LHCN-M2 (cell line): ENCODE data around the gene AHRR. TPM values are rescaled to one million over a fixed set of nuclear protein-coding genes. Genes with fewer than 3 reads are reported as not detected.
"Not testable (repeated sequence)": the region's sequence is repeated elsewhere in the genome, so short reads cannot be mapped to it uniquely, and the experiment has no call there.

Experiments
- DNase-seq: peaks from one replicate; pipeline ENCODE4 v3.0.0-alpha.2; 2012; ENCODE audit warnings: low read depth
- total RNA-seq: library from RNA; depleted of rRNA; stranded (reverse); fragments of >200 nt; gene quantifications from 2 replicates; pipeline ENCODE4 v1.2.3, GENCODE V29; 2014

Gene AHRR
- total RNA-seq, 1 experiment from 2014 or later, result 52.0 TPM

GRCh38 chr5:305459-305858 lies 16.1 kb upstream of the AHRR start:
- DNase-seq, result no peak

- DNase-seq, result no peak
Observed at GRCh38 chr5:306011-306805, 15.3 kb upstream of the AHRR start.

- no peak for DNase-seq
Observed at GRCh38 chr5:307306-307705, 14.2 kb upstream of the AHRR start.

GRCh38 chr5:307794-308579 lies 13.5 kb upstream of the AHRR start:
- no peak for DNase-seq

- no peak for DNase-seq
Observed at GRCh38 chr5:308672-309271, 12.7 kb upstream of the AHRR start.

GRCh38 chr5:309831-310230 lies 11.7 kb upstream of the AHRR start:
- not testable (repeated sequence) for DNase-seq

GRCh38 chr5:310516-310915 lies 11.0 kb upstream of the AHRR start:
- no peak for DNase-seq

- DNase-seq, result no peak
Observed at GRCh38 chr5:310941-311434, 10.5 kb upstream of the AHRR start.

GRCh38 chr5:311963-312362 lies 9.6 kb upstream of the AHRR start:
- no peak for DNase-seq

- no peak for DNase-seq
Observed at GRCh38 chr5:312845-313244, 8.7 kb upstream of the AHRR start.

- no peak for DNase-seq
Observed at GRCh38 chr5:313265-313664, 8.2 kb upstream of the AHRR start.

GRCh38 chr5:313806-314376 lies 7.6 kb upstream of the AHRR start:
- DNase-seq, result no peak

- no peak for DNase-seq
Observed at GRCh38 chr5:314676-315487, 6.6 kb upstream of the AHRR start.

- no peak for DNase-seq
Observed at GRCh38 chr5:315488-316209, 5.9 kb upstream of the AHRR start.

- DNase-seq, result no peak
Observed at GRCh38 chr5:316210-317085, 5.1 kb upstream of the AHRR start.

GRCh38 chr5:317086-317811 lies 4.3 kb upstream of the AHRR start:
- peak; percentile 76 for DNase-seq

GRCh38 chr5:318341-318897 lies 3.1 kb upstream of the AHRR start:
- DNase-seq, result peak; percentile 45

GRCh38 chr5:318931-319601 lies 2.4 kb upstream of the AHRR start:
- no peak for DNase-seq
